ENCODE results near the gene METTL6.

GRCh38 chr3:15458212-15458780 is 31.0 kb upstream of the METTL6 start:
- TF ChIP-seq GATA2 (IDR thresholded peaks at IDR 0.05; ENCODE audit: low read depth, low read length) = no peak
- no peak for TF ChIP-seq GATA3 (IDR thresholded peaks at IDR 0.05; ENCODE audit: low read depth, low read length)

Data from SH-SY5Y (cell line).